CD14-positive monocyte (primary cell): ENCODE measurements around the gene FBXO40. TPM values are rescaled to one million over a fixed set of nuclear protein-coding genes. Genes with fewer than 3 reads are reported as not detected.

ENCODE experiments used
- DNase-seq, 3 donors: peaks; one replicate each; pipeline ENCODE4 v3.0.0-alpha.2; 2011 to 2022
- H2AFZ ChIP-seq: 2 replicates; pipeline ENCODE4 v1.6.0; 2012; ENCODE audit warnings: mild to moderate bottlenecking, low read depth, low read length, inconsistent platforms; ENCODE audit not compliant: insufficient read depth, poor library complexity, severe bottlenecking
- H3K27ac ChIP-seq, 2 donors: 1 replicate in 1 of 2; 2 replicates in 1 of 2; pipeline ENCODE4 v1.5.1; 2012 to 2013; ENCODE audit warnings: low read length in 2 of 2, control low read depth in 1 of 2, inconsistent platforms in 1 of 2, low read depth in 1 of 2, mild to moderate bottlenecking in 1 of 2
- H3K27me3 ChIP-seq, 2 donors: one replicate each; pipeline versions ENCODE4 v1.6.0 to v1.6.1; 2011 to 2013; ENCODE audit warnings: low read length in 2 of 2; ENCODE audit not compliant: control insufficient read depth in 2 of 2, insufficient read depth in 2 of 2
- H3K36me3 ChIP-seq, 2 donors: replicated peaks in 1 of 2; 1 replicate in 1 of 2; 2 replicates in 1 of 2; pipeline versions ENCODE4 v1.5.1 to v1.6.1; 2012 to 2013; ENCODE audit warnings: low read length in 2 of 2, control low read depth in 1 of 2, inconsistent platforms in 1 of 2, mild to moderate bottlenecking in 1 of 2; ENCODE audit not compliant: insufficient read depth in 2 of 2, control insufficient read depth in 1 of 2
- H3K4me1 ChIP-seq, 2 donors: 1 replicate in 1 of 2; 2 replicates in 1 of 2; pipeline versions ENCODE4 v1.5.1 to v1.6.1; 2012 to 2013; ENCODE audit warnings: low read length in 2 of 2, control low read depth in 1 of 2, inconsistent platforms in 1 of 2, mild to moderate bottlenecking in 1 of 2, moderate library complexity in 1 of 2; ENCODE audit not compliant: insufficient read depth in 2 of 2, control insufficient read depth in 1 of 2
- H3K4me2 ChIP-seq: replicated peaks from 2 replicates; pipeline ENCODE3; 2012; ENCODE audit warnings: low read length, moderate library complexity, mild to moderate bottlenecking; ENCODE audit not compliant: poor library complexity, severe bottlenecking; ENCODE audit errors: extremely low read depth
- H3K4me3 ChIP-seq, 3 experiments: fragments of 200-600 bp in 1 of 3; sonication (generic) in 1 of 3; replicated peaks in 1 of 3; 1 replicate in 2 of 3; 2 replicates in 1 of 3; pipeline ENCODE4 v1.5.1; 2011 to 2013; ENCODE audit warnings: low read length in 3 of 3, mild to moderate bottlenecking in 3 of 3, control low read depth in 2 of 3, low read depth in 2 of 3, inconsistent platforms in 1 of 3, moderate library complexity in 1 of 3
- H3K79me2 ChIP-seq: 2 replicates; pipeline ENCODE4 v1.6.0; 2012; ENCODE audit warnings: mild to moderate bottlenecking, control low read depth, inconsistent platforms, low read length, moderate library complexity; ENCODE audit not compliant: insufficient read depth
- H3K9ac ChIP-seq: 2 replicates; pipeline ENCODE4 v1.6.0; 2017; ENCODE audit warnings: low read length, mild to moderate bottlenecking; ENCODE audit not compliant: insufficient read depth, poor library complexity, severe bottlenecking
- H3K9me3 ChIP-seq, 2 donors: replicated peaks in 1 of 2; 1 replicate in 1 of 2; 2 replicates in 1 of 2; pipeline versions ENCODE4 v1.5.1 to v1.6.1; 2012 to 2013; ENCODE audit warnings: low read length in 2 of 2, control low read depth in 1 of 2; ENCODE audit not compliant: control insufficient read depth in 1 of 2, insufficient read depth in 1 of 2
- H4K20me1 ChIP-seq: 2 replicates; pipeline ENCODE4 v1.6.0; 2012; ENCODE audit warnings: mild to moderate bottlenecking, low read length, control low read depth, moderate library complexity; ENCODE audit not compliant: insufficient read depth
- H3K27ac Mint-ChIP-seq, 7 donors: one replicate each; pipeline ENCODE4 v1.8.0; 2020; ENCODE audit warnings: mild to moderate bottlenecking in 7 of 7, mixed read lengths in 7 of 7, moderate library complexity in 6 of 7, inconsistent platforms in 2 of 7
- H3K27me3 Mint-ChIP-seq, 3 donors: one replicate each; pipeline ENCODE4 v1.8.0; 2021 to 2022; ENCODE audit warnings: low read depth in 3 of 3, mild to moderate bottlenecking in 3 of 3, mixed read lengths in 3 of 3, moderate library complexity in 3 of 3, inconsistent platforms in 1 of 3
- H3K36me3 Mint-ChIP-seq, 2 donors: one replicate each; pipeline ENCODE4 v1.8.0; 2020; ENCODE audit warnings: mixed read lengths in 2 of 2, inconsistent platforms in 1 of 2, mild to moderate bottlenecking in 1 of 2
- H3K4me1 Mint-ChIP-seq: one replicate; pipeline ENCODE4 v1.8.0; 2020; ENCODE audit warnings: mild to moderate bottlenecking, mixed read lengths
- H3K4me3 Mint-ChIP-seq, 2 donors: one replicate each; pipeline ENCODE4 v1.8.0; 2020; ENCODE audit warnings: mild to moderate bottlenecking in 2 of 2, mixed read lengths in 2 of 2, moderate library complexity in 1 of 2
- H3K9me3 Mint-ChIP-seq, 7 donors: one replicate each; pipeline ENCODE4 v1.8.0; 2020 to 2022; ENCODE audit warnings: mixed read lengths in 7 of 7, mild to moderate bottlenecking in 6 of 7, moderate library complexity in 6 of 7, inconsistent platforms in 2 of 7
- CTCF ChIP-seq: fragments of 200-600 bp; IDR thresholded peaks from one replicate; pipeline ENCODE4 v1.8.0; 2022; ENCODE audit warnings: antibody characterized with exemption, mild to moderate bottlenecking
- WGBS: methylation state at CpG from one replicate; pipeline ENCODE4 v1.1.5; 2013; ENCODE audit warnings: missing lambda C conversion rate; ENCODE audit not compliant: insufficient coverage; 5-methylcytosine and 5-hydroxymethylcytosine counted together
- intact Hi-C, 2 donors: fragments of 100-400 bp; cut with micrococcal nuclease; formaldehyde crosslinking; loops; one replicate each; pipeline versions ENCODE4 v1.15.0 to v1.15.1; 2023
- polyA plus RNA-seq, 3 donors: library from polyadenylated mRNA; depleted of rRNA in 1 of 3; unstranded in 2 of 3; stranded (reverse) in 1 of 3; fragments of 300-500 nt in 2 of 3; fragments of >200 nt in 1 of 3; fragmentation: Illumina TruSeq in 2 of 3; gene quantifications; 1 replicate in 2 of 3; 2 replicates in 1 of 3; pipeline ENCODE4 v1.2.3, GENCODE V29; 2012 to 2021

FBXO40 gene
- polyA plus RNA-seq, 3 donors, result not detected

DNA sequence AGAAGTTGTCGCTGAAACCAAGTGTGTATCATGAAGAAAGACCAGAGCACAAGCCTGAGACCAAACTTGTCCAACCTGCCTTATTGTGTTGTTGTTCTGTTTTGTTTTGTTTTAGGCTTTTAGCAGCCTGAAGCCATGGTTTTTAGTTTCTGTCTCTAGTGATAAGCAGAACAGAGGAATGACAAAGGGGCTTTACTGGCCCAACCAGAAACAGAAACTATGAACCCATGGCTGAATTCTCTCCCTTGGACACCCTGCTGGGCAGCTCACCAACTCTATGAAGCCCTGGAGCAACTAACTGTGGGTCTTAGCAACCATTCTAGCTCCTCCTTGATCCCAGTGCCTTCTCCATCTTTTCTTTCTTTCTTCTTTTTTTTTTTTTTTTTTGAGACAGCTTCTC lies 37.2 kb downstream of the FBXO40 start:
- Histone ChIP-seq H3K27ac (peak overlapping the region in 1 of 2 donors; percentile 11), H3K4me2 (no peak overlapping the region), H3K9me3 (no peaks in the 10 kb centered on the region), H3K4me1 (no peaks in the 10 kb centered on the region), H3K36me3 (peaks cover 50 to 64% of the 10 kb centered on the region in 2 donors), H3K27me3 (no peaks in the 10 kb centered on the region), H3K4me3 (no peak overlapping the region), H2AFZ (no peak overlapping the region), H3K79me2 (no peaks in the 10 kb centered on the region), H3K9ac (no peak overlapping the region), H4K20me1 (peaks cover 38% of the 10 kb centered on the region)
- intact Hi-C loops, result no loop called here
- Mint-ChIP-seq H3K4me3 (no peak overlapping the region), H3K4me1 (no peaks in the 10 kb centered on the region), H3K27ac (peak overlapping the region in 3 of 7 donors; percentile 33 to 86 (median 53)), H3K36me3 (peaks cover 62 to 65% of the 10 kb centered on the region in 2 donors), H3K27me3 (no peaks in the 10 kb centered on the region), H3K9me3 (peaks cover 0 to 3% (median 0%) of the 10 kb centered on the region in 7 donors)
- 100% methylated on average over 1 of the region's 1 CpG for WGBS
- TF ChIP-seq CTCF, result no peak
- DNase-seq, result no peak

- Histone ChIP-seq H3K27ac (no peak overlapping the region), H3K4me1 (no peaks in the 10 kb centered on the region), H4K20me1 (peaks cover 92% of the 10 kb centered on the region), H3K4me3 (no peak overlapping the region), H3K9me3 (no peaks in the 10 kb centered on the region), H3K4me2 (no peak overlapping the region), H2AFZ (no peak overlapping the region), H3K9ac (no peak overlapping the region), H3K27me3 (no peaks in the 10 kb centered on the region), H3K79me2 (no peaks in the 10 kb centered on the region), H3K36me3 (peaks cover 97 to 98% of the 10 kb centered on the region in 2 donors)
- intact Hi-C loops, result no loop called here
- Mint-ChIP-seq H3K27me3 (peaks cover 0 to 1% (median 0%) of the 10 kb centered on the region in 3 donors), H3K4me3 (no peak overlapping the region), H3K36me3 (peaks cover 95 to 100% of the 10 kb centered on the region in 2 donors), H3K9me3 (no peaks in the 10 kb centered on the region), H3K27ac (peak overlapping the region in 2 of 7 donors; percentile 22 to 46), H3K4me1 (no peaks in the 10 kb centered on the region)
- DNase-seq, result no peak
- 100% methylated on average over 1 of the region's 1 CpG for WGBS
- TF ChIP-seq CTCF, result no peak
These were observed 44.7 kb downstream of the FBXO40 start for GRCh38 chr3:121637922-121638321.
